Cardiac muscle cell (in vitro differentiated cells and primary cell): Measurements from ENCODE around the gene ALX4. TPM values are rescaled to one million over a fixed set of nuclear protein-coding genes. Genes with fewer than 3 reads are reported as not detected.

Source experiments
- DNase-seq, 2 donors: peaks; one replicate each; pipeline versions ENCODE4 v3.0.0 to v3.0.0-alpha.2; 2010 to 2017; ENCODE audit warnings: low read depth in 1 of 2, low spot score in 1 of 2
- H3K27ac ChIP-seq: fragments of 200-600 bp; sonication (generic); 2 replicates; pipeline ENCODE4 v1.5.1; 2016
- H3K27me3 ChIP-seq: fragments of 200-600 bp; sonication (generic); 2 replicates; pipeline ENCODE4 v1.6.0; 2016; ENCODE audit warnings: control low read depth
- H3K36me3 ChIP-seq: fragments of 200-600 bp; sonication (generic); 2 replicates; pipeline ENCODE4 v1.5.1; 2016; ENCODE audit warnings: control low read depth
- H3K4me1 ChIP-seq: fragments of 200-600 bp; sonication (generic); 2 replicates; pipeline ENCODE4 v1.8.1; 2017; ENCODE audit warnings: low read depth, mild to moderate bottlenecking, mixed run types
- H3K4me3 ChIP-seq: fragments of 200-600 bp; sonication (generic); 2 replicates; pipeline ENCODE4 v1.5.1; 2016; ENCODE audit warnings: mild to moderate bottlenecking
- H3K9me3 ChIP-seq: fragments of 200-600 bp; sonication (generic); 2 replicates; pipeline ENCODE4 v1.5.1; 2017; ENCODE audit warnings: low read depth, mild to moderate bottlenecking, control low read depth
- CTCF ChIP-seq: IDR thresholded peaks from 2 replicates; pipeline ENCODE4 v1.5.1; 2012; ENCODE audit warnings: low read depth, mild to moderate bottlenecking, low read length
- polyA plus RNA-seq: library from polyadenylated mRNA; unstranded; fragments of >200 nt; fragmentation: Nextera tagmentation; extraction: Ambion mirVana; gene quantifications from 2 replicates; pipeline ENCODE4 v1.2.1, GENCODE V29; 2016
- total RNA-seq: library from RNA; depleted of rRNA; stranded (reverse); fragments of >200 nt; gene quantifications from 2 replicates; pipeline ENCODE4 v1.2.3, GENCODE V29; 2016

ALX4 gene
- total and polyA plus RNA-seq, 2 experiments from 2014 or later: 0.15 TPM; not detected in 1

- no peaks in the 10 kb centered on the region for H3K27me3 ChIP-seq
- peak in 1 of 2 donors; percentile 37 for DNase-seq
- no peaks in the 10 kb centered on the region for H3K4me1 ChIP-seq
- no peak overlapping the region for H3K4me3 ChIP-seq
- no peaks in the 10 kb centered on the region for H3K9me3 ChIP-seq
- TF ChIP-seq CTCF: no peak
- H3K36me3 ChIP-seq: no peaks in the 10 kb centered on the region
- H3K27ac ChIP-seq: no peak overlapping the region
Observed at GRCh38 chr11:44267750-44268613, 42.0 kb downstream of the ALX4 start.

GRCh38 chr11:44267006-44267749, 42.8 kb downstream of the ALX4 start:
- TF ChIP-seq CTCF: no peak
- Histone ChIP-seq H3K4me1 (no peaks in the 10 kb centered on the region), H3K36me3 (no peaks in the 10 kb centered on the region), H3K9me3 (no peaks in the 10 kb centered on the region), H3K27me3 (no peaks in the 10 kb centered on the region), H3K27ac (no peak overlapping the region), H3K4me3 (no peak overlapping the region)
- DNase-seq: no peak

GRCh38 chr11:44266056-44266780, 43.7 kb downstream of the ALX4 start:
- no peaks in the 10 kb centered on the region for H3K9me3 ChIP-seq
- no peaks in the 10 kb centered on the region for H3K27me3 ChIP-seq
- H3K27ac ChIP-seq: no peak overlapping the region
- no peak for TF ChIP-seq CTCF
- H3K4me1 ChIP-seq: no peaks in the 10 kb centered on the region
- H3K4me3 ChIP-seq: no peak overlapping the region
- DNase-seq: no peak
- H3K36me3 ChIP-seq: no peaks in the 10 kb centered on the region

- H3K4me1 ChIP-seq: peaks cover 3% of the 10 kb centered on the region
- TF ChIP-seq CTCF: no peak
- H3K27ac ChIP-seq: no peak overlapping the region
- H3K9me3 ChIP-seq: no peaks in the 10 kb centered on the region
- H3K4me3 ChIP-seq: no peak overlapping the region
- DNase-seq: no peak
- no peaks in the 10 kb centered on the region for H3K27me3 ChIP-seq
- no peaks in the 10 kb centered on the region for H3K36me3 ChIP-seq
Observed at GRCh38 chr11:44264761-44265160, 45.2 kb downstream of the ALX4 start.

GRCh38 chr11:44264438-44264749, 45.5 kb downstream of the ALX4 start:
- Histone ChIP-seq H3K4me1 (peaks cover 3% of the 10 kb centered on the region), H3K4me3 (no peak overlapping the region), H3K9me3 (no peaks in the 10 kb centered on the region), H3K27me3 (no peaks in the 10 kb centered on the region), H3K36me3 (no peaks in the 10 kb centered on the region), H3K27ac (no peak overlapping the region)
- DNase-seq: no peak
- no peak for TF ChIP-seq CTCF
